Germinal center (tissue), 1 donor: ENCODE measurements around the gene DLG5.
"Not testable (repeated sequence)": the region's sequence is repeated elsewhere in the genome, so short reads cannot be mapped to it uniquely, and the experiment has no call there.

ENCODE experiments used
- DNase-seq: peaks from one replicate; pipeline ENCODE4 v3.0.0; 2012; ENCODE audit warnings: mixed read lengths, low spot score

DLG5 gene

GRCh38 chr10:77768039-77768438 is 158.5 kb downstream of the DLG5 start:
- no peak for DNase-seq

GRCh38 chr10:77763453-77764430 is 162.8 kb downstream of the DLG5 start:
- no peak for DNase-seq

- not testable (repeated sequence) for DNase-seq
Observed at GRCh38 chr10:77758406-77758805, 168.1 kb downstream of the DLG5 start.

- DNase-seq: peak; percentile 30
Observed at GRCh38 chr10:77756319-77757232, 170.0 kb downstream of the DLG5 start.

GRCh38 chr10:77746047-77746707 is 180.4 kb downstream of the DLG5 start:
- DNase-seq: no peak

- no peak for DNase-seq
Observed at GRCh38 chr10:77744245-77744644, 182.3 kb downstream of the DLG5 start.

- no peak for DNase-seq
Observed at GRCh38 chr10:77742172-77742571, 184.4 kb downstream of the DLG5 start.

- no peak for DNase-seq
Observed at GRCh38 chr10:77741746-77742145, 184.8 kb downstream of the DLG5 start.
